Measurements from ENCODE around the gene PAIP2.
A peak's percentile ranks its signal among the peaks of the same experiment; 100 is the strongest.

Gene PAIP2

GRCh38 chr5:139387611-139388197 is 46.0 kb downstream of the PAIP2 start:
- no peak for DNase-seq (ENCODE audit: extremely low read depth, insufficient read length)
- H3K36me3 ChIP-seq (ENCODE audit: control insufficient read depth, insufficient read depth, low read length), result peaks cover 6% of the 10 kb centered on the region
- TF ChIP-seq CTCF (IDR thresholded peaks at IDR 0.05; ENCODE audit: insufficient read depth, low read length, poor library complexity, severe bottlenecking), result no peak
- H3K4me3 ChIP-seq (replicated peaks; ENCODE audit: low read depth, low read length), result peak overlapping the region; percentile 82
- no peaks in the 10 kb centered on the region for H3K27me3 ChIP-seq (replicated peaks; ENCODE audit: control insufficient read depth, insufficient read depth, low read length)

- DNase-seq (ENCODE audit: extremely low read depth, insufficient read length), result peak; percentile 73
- Histone ChIP-seq H3K4me3 (replicated peaks; ENCODE audit: low read depth, low read length) (peak overlapping the region; percentile 82), H3K27me3 (replicated peaks; ENCODE audit: control insufficient read depth, insufficient read depth, low read length) (no peaks in the 10 kb centered on the region), H3K36me3 (ENCODE audit: control insufficient read depth, insufficient read depth, low read length) (peaks cover 6% of the 10 kb centered on the region)
- no peak for TF ChIP-seq CTCF (IDR thresholded peaks at IDR 0.05; ENCODE audit: insufficient read depth, low read length, poor library complexity, severe bottlenecking)
Measured at GRCh38 chr5:139388198-139388821, 46.7 kb downstream of the PAIP2 start.

GRCh38 chr5:139389701-139390638 is 48.3 kb downstream of the PAIP2 start, which contains the start of gene MZB1:
Gene MZB1 (minus strand): TSS chr5:139389913. CDS start chr5:139389856, 57 bp downstream.
- Histone ChIP-seq H3K27me3 (replicated peaks; ENCODE audit: control insufficient read depth, insufficient read depth, low read length) (no peaks in the 10 kb centered on the region), H3K36me3 (ENCODE audit: control insufficient read depth, insufficient read depth, low read length) (peaks cover 6% of the 10 kb centered on the region), H3K4me3 (replicated peaks; ENCODE audit: low read depth, low read length) (peak within 1 kb of the TSS; percentile 82)
- no peak for TF ChIP-seq CTCF (IDR thresholded peaks at IDR 0.05; ENCODE audit: insufficient read depth, low read length, poor library complexity, severe bottlenecking)
- peak; percentile 91 for DNase-seq (ENCODE audit: extremely low read depth, insufficient read length)

GRCh38 chr5:139390639-139391569 is 49.2 kb downstream of the PAIP2 start:
- Histone ChIP-seq H3K27me3 (replicated peaks; ENCODE audit: control insufficient read depth, insufficient read depth, low read length) (no peaks in the 10 kb centered on the region), H3K36me3 (ENCODE audit: control insufficient read depth, insufficient read depth, low read length) (peaks cover 7% of the 10 kb centered on the region), H3K4me3 (replicated peaks; ENCODE audit: low read depth, low read length) (peak overlapping the region; percentile 68)
- DNase-seq (ENCODE audit: extremely low read depth, insufficient read length), result no peak
- no peak for TF ChIP-seq CTCF (IDR thresholded peaks at IDR 0.05; ENCODE audit: insufficient read depth, low read length, poor library complexity, severe bottlenecking)
